ENCODE results near the gene ICE2. TPM values are rescaled to one million over a fixed set of nuclear protein-coding genes. Genes with fewer than 3 reads are reported as not detected.

Gene ICE2
- total RNA-seq, 1 donor, result 26.4 TPM

GRCh38 chr15:60462027-60462426 is 16.9 kb downstream of the ICE2 start:
- H3K4me1 ChIP-seq (ENCODE audit: insufficient read depth, low read length), result peaks cover 14% of the 10 kb centered on the region
- no peak overlapping the region for H3K4me2 ChIP-seq (ENCODE audit: insufficient read depth, low read length)
- no peak for TF ChIP-seq CTCF (IDR thresholded peaks at IDR 0.05; ENCODE audit: extremely low read depth, low read depth, low read length)
- no peaks in the 10 kb centered on the region for H3K27me3 ChIP-seq (ENCODE audit: insufficient read depth, low read length)
- H2AFZ ChIP-seq (ENCODE audit: low read length), result no peak overlapping the region
- H3K4me3 ChIP-seq (ENCODE audit: insufficient read depth, low read length), result no peak overlapping the region
- H3K9me3 ChIP-seq (ENCODE audit: low read depth, low read length), result no peaks in the 10 kb centered on the region
- DNase-seq (ENCODE audit: insufficient read length, low spot score, missing footprints), result no peak
- H3K36me3 ChIP-seq (ENCODE audit: insufficient read depth, low read length), result no peaks in the 10 kb centered on the region
- H3K79me2 ChIP-seq (ENCODE audit: insufficient read depth, low read length), result peaks cover 2% of the 10 kb centered on the region
- H3K27ac ChIP-seq (ENCODE audit: low read depth, low read length), result no peak overlapping the region
- H4K20me1 ChIP-seq (ENCODE audit: insufficient read depth, low read length), result no peaks in the 10 kb centered on the region

GRCh38 chr15:60460931-60461330 is 18.0 kb downstream of the ICE2 start:
- H2AFZ ChIP-seq (ENCODE audit: low read length), result no peak overlapping the region
- no peak overlapping the region for H3K4me3 ChIP-seq (ENCODE audit: insufficient read depth, low read length)
- H3K27me3 ChIP-seq (ENCODE audit: insufficient read depth, low read length), result no peaks in the 10 kb centered on the region
- no peaks in the 10 kb centered on the region for H3K9me3 ChIP-seq (ENCODE audit: low read depth, low read length)
- no peak for TF ChIP-seq CTCF (IDR thresholded peaks at IDR 0.05; ENCODE audit: extremely low read depth, low read depth, low read length)
- no peaks in the 10 kb centered on the region for H3K36me3 ChIP-seq (ENCODE audit: insufficient read depth, low read length)
- peaks cover 2% of the 10 kb centered on the region for H3K79me2 ChIP-seq (ENCODE audit: insufficient read depth, low read length)
- H3K4me1 ChIP-seq (ENCODE audit: insufficient read depth, low read length), result peaks cover 14% of the 10 kb centered on the region
- DNase-seq (ENCODE audit: insufficient read length, low spot score, missing footprints), result no peak
- no peaks in the 10 kb centered on the region for H4K20me1 ChIP-seq (ENCODE audit: insufficient read depth, low read length)
- H3K27ac ChIP-seq (ENCODE audit: low read depth, low read length), result no peak overlapping the region
- H3K4me2 ChIP-seq (ENCODE audit: insufficient read depth, low read length), result no peak overlapping the region

- TF ChIP-seq CTCF (IDR thresholded peaks at IDR 0.05; ENCODE audit: extremely low read depth, low read depth, low read length), result no peak
- H3K36me3 ChIP-seq (ENCODE audit: insufficient read depth, low read length), result peaks cover 5% of the 10 kb centered on the region
- no peaks in the 10 kb centered on the region for H3K27me3 ChIP-seq (ENCODE audit: insufficient read depth, low read length)
- H2AFZ ChIP-seq (ENCODE audit: low read length), result no peak overlapping the region
- no peak for DNase-seq (ENCODE audit: insufficient read length, low spot score, missing footprints)
- no peak overlapping the region for H3K4me2 ChIP-seq (ENCODE audit: insufficient read depth, low read length)
- no peak overlapping the region for H3K27ac ChIP-seq (ENCODE audit: low read depth, low read length)
- no peaks in the 10 kb centered on the region for H3K9me3 ChIP-seq (ENCODE audit: low read depth, low read length)
- H4K20me1 ChIP-seq (ENCODE audit: insufficient read depth, low read length), result no peaks in the 10 kb centered on the region
- H3K4me1 ChIP-seq (ENCODE audit: insufficient read depth, low read length), result peaks cover 5% of the 10 kb centered on the region
- H3K4me3 ChIP-seq (ENCODE audit: insufficient read depth, low read length), result no peak overlapping the region
- H3K79me2 ChIP-seq (ENCODE audit: insufficient read depth, low read length), result peaks cover 2% of the 10 kb centered on the region
These were observed 20.2 kb downstream of the ICE2 start for GRCh38 chr15:60458721-60459120.

- Histone ChIP-seq H4K20me1 (ENCODE audit: insufficient read depth, low read length) (no peaks in the 10 kb centered on the region), H3K4me3 (ENCODE audit: insufficient read depth, low read length) (no peak overlapping the region), H3K27me3 (ENCODE audit: insufficient read depth, low read length) (no peaks in the 10 kb centered on the region), H3K4me2 (ENCODE audit: insufficient read depth, low read length) (no peak overlapping the region), H3K36me3 (ENCODE audit: insufficient read depth, low read length) (peaks cover 10% of the 10 kb centered on the region), H3K9me3 (ENCODE audit: low read depth, low read length) (no peaks in the 10 kb centered on the region), H3K27ac (ENCODE audit: low read depth, low read length) (no peak overlapping the region), H3K4me1 (ENCODE audit: insufficient read depth, low read length) (peaks cover 5% of the 10 kb centered on the region), H2AFZ (ENCODE audit: low read length) (no peak overlapping the region), H3K79me2 (ENCODE audit: insufficient read depth, low read length) (peaks cover 2% of the 10 kb centered on the region)
- TF ChIP-seq CTCF (IDR thresholded peaks at IDR 0.05; ENCODE audit: extremely low read depth, low read depth, low read length), result no peak
- no peak for DNase-seq (ENCODE audit: insufficient read length, low spot score, missing footprints)
These were observed 21.0 kb downstream of the ICE2 start for GRCh38 chr15:60457985-60458384.

Data from osteoblast (primary cell).